HG02840 (cell line): ENCODE data around the gene ZC3H18.

Experiments used
- ATAC-seq: cut with Tn5 transposase; IDR thresholded peaks from one replicate; pipeline ENCODE4 v1.9.1; 2021; ENCODE audit warnings: mild to moderate bottlenecking, moderate library complexity, moderate number of reproducible peaks; ENCODE audit not compliant: unreplicated experiment, low FRiP score

Gene ZC3H18

GRCh38 chr16:88578446-88579313, 8.5 kb downstream of the ZC3H18 start:
- no peak for ATAC-seq

GRCh38 chr16:88580371-88580770, 10.2 kb downstream of the ZC3H18 start:
- no peak for ATAC-seq

- ATAC-seq: no peak
These were observed 10.8 kb downstream of the ZC3H18 start for GRCh38 chr16:88581033-88581432.

- ATAC-seq: no peak
These were observed 12.8 kb downstream of the ZC3H18 start for GRCh38 chr16:88582912-88583575.

GRCh38 chr16:88584676-88585075, 14.5 kb downstream of the ZC3H18 start:
- no peak for ATAC-seq

- ATAC-seq: no peak
These were observed 15.1 kb downstream of the ZC3H18 start for GRCh38 chr16:88585269-88585668.

GRCh38 chr16:88585927-88586581, 15.9 kb downstream of the ZC3H18 start:
- ATAC-seq: no peak

- ATAC-seq: no peak
These were observed 17.9 kb downstream of the ZC3H18 start for GRCh38 chr16:88588148-88588547.

GRCh38 chr16:88588754-88589153, 18.6 kb downstream of the ZC3H18 start:
- ATAC-seq: no peak

- no peak for ATAC-seq
These were observed 19.2 kb downstream of the ZC3H18 start for GRCh38 chr16:88589441-88589840.

- no peak for ATAC-seq
These were observed 21.4 kb downstream of the ZC3H18 start for GRCh38 chr16:88591577-88592021.

GRCh38 chr16:88593061-88593460, 22.9 kb downstream of the ZC3H18 start:
- ATAC-seq: no peak

GRCh38 chr16:88593489-88593888, 23.3 kb downstream of the ZC3H18 start:
- ATAC-seq: no peak

- no peak for ATAC-seq
These were observed 23.7 kb downstream of the ZC3H18 start for GRCh38 chr16:88593910-88594309.

GRCh38 chr16:88595101-88595500, 24.9 kb downstream of the ZC3H18 start:
- no peak for ATAC-seq

- ATAC-seq: no peak
These were observed 25.7 kb downstream of the ZC3H18 start for GRCh38 chr16:88595921-88596320.

GRCh38 chr16:88596483-88596882, 26.3 kb downstream of the ZC3H18 start:
- no peak for ATAC-seq

GRCh38 chr16:88597856-88598491, 27.8 kb downstream of the ZC3H18 start:
- ATAC-seq: no peak

GRCh38 chr16:88599092-88599733, 29.0 kb downstream of the ZC3H18 start:
- no peak for ATAC-seq

- ATAC-seq: no peak
These were observed 29.8 kb downstream of the ZC3H18 start for GRCh38 chr16:88599825-88600538.
